Neural cell (in vitro differentiated cells): Measurements from ENCODE around the gene OS9. TPM values are rescaled to one million over a fixed set of nuclear protein-coding genes. Genes with fewer than 3 reads are reported as not detected.

Source experiments
- H2AFZ ChIP-seq: fragments of 200-600, 300-800 bp; sonication (generic), shearing (Covaris generic); 2 replicates; pipeline ENCODE4 v1.6.0; 2014; ENCODE audit warnings: low read depth, mild to moderate bottlenecking, antibody characterized with exemption, low read length, moderate library complexity
- H3F3A ChIP-seq: fragments of 200-600 bp; shearing (Covaris generic); 2 replicates; pipeline ENCODE4 v1.6.1; 2016; ENCODE audit warnings: mild to moderate bottlenecking, moderate library complexity, mixed read lengths, antibody characterized with exemption, low read length; ENCODE audit not compliant: insufficient read depth, poor library complexity, severe bottlenecking
- H3K27ac ChIP-seq: fragments of 200-600, 300-800 bp; sonication (generic), shearing (Covaris generic); 2 replicates; pipeline ENCODE4 v1.5.1; 2014; ENCODE audit warnings: mild to moderate bottlenecking, low read length, moderate library complexity
- H3K27me3 ChIP-seq: fragments of 300-800, 200-600 bp; sonication (generic), shearing (Covaris generic); 2 replicates; pipeline ENCODE4 v1.6.0; 2014; ENCODE audit warnings: mild to moderate bottlenecking, low read depth, low read length, moderate library complexity; ENCODE audit not compliant: insufficient read depth
- H3K36me3 ChIP-seq: fragments of 300-800, 200-600 bp; sonication (generic), shearing (Covaris generic); 2 replicates; pipeline ENCODE4 v1.5.1; 2014; ENCODE audit warnings: mild to moderate bottlenecking, antibody characterized with exemption, low read length, moderate library complexity; ENCODE audit not compliant: insufficient read depth
- H3K4me2 ChIP-seq: fragments of 300-800, 200-600 bp; sonication (generic), shearing (Covaris generic); 2 replicates; pipeline ENCODE4 v1.6.0; 2014; ENCODE audit warnings: mild to moderate bottlenecking, low read length
- H3K4me3 ChIP-seq: fragments of 300-800, 200-600 bp; sonication (generic), shearing (Covaris generic); 2 replicates; pipeline ENCODE4 v1.5.1; 2014; ENCODE audit warnings: mild to moderate bottlenecking, low read length, moderate library complexity
- H3K79me2 ChIP-seq: fragments of 200-600 bp; shearing (Covaris generic); replicated peaks from 2 replicates; pipeline ENCODE4 v1.6.0; 2014; ENCODE audit warnings: mild to moderate bottlenecking, low read length, moderate library complexity; ENCODE audit not compliant: insufficient read depth
- H3K9ac ChIP-seq: fragments of 300-800, 200-600 bp; sonication (generic), shearing (Covaris generic); 2 replicates; pipeline ENCODE4 v1.6.1; 2016; ENCODE audit warnings: mild to moderate bottlenecking, low read length, mixed read lengths
- H3K9me2 ChIP-seq: fragments of 200-600 bp; shearing (Covaris generic); 2 replicates; pipeline ENCODE4 v1.6.1; 2016; ENCODE audit warnings: mild to moderate bottlenecking, low read length, mixed read lengths; ENCODE audit not compliant: insufficient read depth
- H3K9me3 ChIP-seq: fragments of 200-600, 300-800 bp; sonication (generic), shearing (Covaris generic); 2 replicates; pipeline ENCODE4 v1.6.1; 2016; ENCODE audit warnings: mild to moderate bottlenecking, mixed run types, low read length, moderate library complexity, mixed read lengths
- H4K20me1 ChIP-seq: fragments of 200-600 bp; shearing (Covaris generic); 2 replicates; pipeline ENCODE4 v1.6.1; 2016; ENCODE audit warnings: mild to moderate bottlenecking, mixed run types; ENCODE audit not compliant: insufficient read depth
- CTCF ChIP-seq: fragments of 450-650 bp; IDR thresholded peaks from 2 replicates; pipeline ENCODE4 v1.5.1; 2014; ENCODE audit warnings: antibody characterized with exemption, mild to moderate bottlenecking, moderate library complexity; ENCODE audit not compliant: poor library complexity, severe bottlenecking
- EP300 ChIP-seq: fragments of 450-650 bp; conservative IDR thresholded peaks from 2 replicates; pipeline ENCODE4 v1.6.1; 2014; ENCODE audit warnings: antibody characterized with exemption, mild to moderate bottlenecking, moderate library complexity; ENCODE audit not compliant: poor library complexity, severe bottlenecking
- EZH2 ChIP-seq: fragments of 200-600, 300-800 bp; shearing (Covaris generic), sonication (generic); IDR thresholded peaks from 2 replicates; pipeline ENCODE4 v1.6.1; 2014; ENCODE audit warnings: antibody characterized with exemption, low read length, borderline replicate concordance, mild to moderate bottlenecking; ENCODE audit not compliant: insufficient read depth, poor library complexity, severe bottlenecking
- MXI1 ChIP-seq: fragments of 450-650 bp; conservative IDR thresholded peaks from 2 replicates; pipeline ENCODE4 v1.6.1; 2014; ENCODE audit warnings: antibody characterized with exemption, mild to moderate bottlenecking; ENCODE audit not compliant: poor library complexity, severe bottlenecking
- POLR2AphosphoS5 ChIP-seq: IDR thresholded peaks from 2 replicates; pipeline ENCODE4 v1.6.1; 2012
- RAD21 ChIP-seq: fragments of 450-650 bp; conservative IDR thresholded peaks from 2 replicates; pipeline ENCODE4 v1.6.1; 2014; ENCODE audit warnings: antibody characterized with exemption, mild to moderate bottlenecking, moderate library complexity
- REST ChIP-seq: IDR thresholded peaks from 2 replicates; pipeline ENCODE4 v1.6.1; 2012; ENCODE audit warnings: borderline replicate concordance
- SMC3 ChIP-seq: fragments of 450-650 bp; conservative IDR thresholded peaks from 2 replicates; pipeline ENCODE4 v1.6.1; 2014; ENCODE audit warnings: antibody characterized with exemption, mild to moderate bottlenecking, moderate library complexity; ENCODE audit not compliant: poor library complexity
- TAF1 ChIP-seq: IDR thresholded peaks from 2 replicates; pipeline ENCODE4 v1.6.1; 2012; ENCODE audit warnings: low read depth
- polyA plus RNA-seq: library from polyadenylated mRNA; depleted of rRNA; stranded (reverse); fragments of >200 nt; gene quantifications from 2 replicates; pipeline ENCODE4 v1.2.3, GENCODE V29; 2014

Gene OS9
- polyA plus RNA-seq, 1 donor from 2014 or later = 248 TPM

GRCh38 chr12:57734591-57734990 is 40.7 kb downstream of the OS9 start:
- Histone ChIP-seq H3F3A (no peaks in the 10 kb centered on the region), H3K9ac (no peak overlapping the region), H3K27ac (no peak overlapping the region), H3K79me2 (no peaks in the 10 kb centered on the region), H3K27me3 (peaks cover 58% of the 10 kb centered on the region), H4K20me1 (peaks cover 20% of the 10 kb centered on the region), H3K4me2 (no peak overlapping the region), H2AFZ (no peak overlapping the region), H3K4me3 (peak overlapping the region; percentile 88), H3K9me3 (no peaks in the 10 kb centered on the region), H3K9me2 (no peaks in the 10 kb centered on the region), H3K36me3 (peaks cover 16% of the 10 kb centered on the region)
- TF ChIP-seq RAD21 (no peak), REST (no peak), EZH2 (no peak), POLR2AphosphoS5 (no peak), MXI1 (no peak), CTCF (no peak), EP300 (no peak), SMC3 (no peak), TAF1 (no peak)

GRCh38 chr12:57735198-57735855 is 41.4 kb downstream of the OS9 start:
- no peaks in the 10 kb centered on the region for H3F3A ChIP-seq
- peak overlapping the region; percentile 90 for H3K4me2 ChIP-seq
- no peaks in the 10 kb centered on the region for H3K9me3 ChIP-seq
- TF ChIP-seq CTCF = no peak
- TF ChIP-seq SMC3 = no peak
- no peak for TF ChIP-seq EZH2
- no peak for TF ChIP-seq MXI1
- no peak for TF ChIP-seq EP300
- TF ChIP-seq POLR2AphosphoS5 = no peak
- no peak for TF ChIP-seq REST
- TF ChIP-seq TAF1 = no peak
- TF ChIP-seq RAD21 = no peak
- H3K27me3 ChIP-seq = peaks cover 50% of the 10 kb centered on the region
- H3K27ac ChIP-seq = no peak overlapping the region
- no peaks in the 10 kb centered on the region for H3K9me2 ChIP-seq
- peak overlapping the region; percentile 88 for H3K4me3 ChIP-seq
- H3K79me2 ChIP-seq = no peaks in the 10 kb centered on the region
- H4K20me1 ChIP-seq = peaks cover 20% of the 10 kb centered on the region
- no peak overlapping the region for H2AFZ ChIP-seq
- H3K9ac ChIP-seq = peak overlapping the region; percentile 95
- peaks cover 16% of the 10 kb centered on the region for H3K36me3 ChIP-seq
